HG03097 (cell line): ENCODE measurements around the gene SH2D3C.

Source experiments
- ATAC-seq: cut with Tn5 transposase; IDR thresholded peaks from one replicate; pipeline ENCODE4 v1.9.1; 2021; ENCODE audit not compliant: unreplicated experiment, low FRiP score

SH2D3C gene

DNA sequence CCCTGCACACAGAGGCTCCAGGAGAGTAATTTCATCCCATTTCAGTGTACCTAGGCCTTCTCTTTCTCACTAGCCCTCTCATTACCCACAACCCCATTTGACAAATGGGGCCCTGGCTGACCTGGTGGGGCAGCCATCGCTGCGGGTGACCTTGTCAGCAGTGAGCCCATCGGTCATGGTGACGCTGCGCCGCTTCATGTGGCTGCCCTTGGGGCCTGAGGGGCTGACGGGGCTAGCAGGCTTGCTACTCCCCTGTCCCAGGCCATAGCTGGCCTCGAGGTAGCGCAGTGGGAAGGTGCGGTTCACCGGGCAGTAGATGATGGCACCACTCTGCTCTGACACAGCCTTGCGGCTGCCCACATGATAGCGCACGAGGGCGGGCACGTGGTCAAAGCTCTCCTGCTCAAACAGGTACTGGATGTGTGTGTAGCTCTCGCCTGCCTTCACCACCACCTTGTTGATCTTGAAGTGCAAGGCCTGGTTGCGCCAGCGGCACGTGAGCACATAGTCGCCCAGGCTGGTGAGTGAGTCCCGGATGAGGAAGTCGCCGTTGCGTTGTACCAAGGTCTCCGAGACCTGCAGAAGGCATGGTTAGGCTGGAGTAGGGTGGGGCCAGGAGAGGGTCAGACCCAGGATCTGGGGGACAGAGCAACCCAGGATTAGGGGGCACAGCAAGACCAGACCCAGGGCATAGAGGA lies 29.2 kb downstream of the SH2D3C start:
- ATAC-seq = no peak

DNA sequence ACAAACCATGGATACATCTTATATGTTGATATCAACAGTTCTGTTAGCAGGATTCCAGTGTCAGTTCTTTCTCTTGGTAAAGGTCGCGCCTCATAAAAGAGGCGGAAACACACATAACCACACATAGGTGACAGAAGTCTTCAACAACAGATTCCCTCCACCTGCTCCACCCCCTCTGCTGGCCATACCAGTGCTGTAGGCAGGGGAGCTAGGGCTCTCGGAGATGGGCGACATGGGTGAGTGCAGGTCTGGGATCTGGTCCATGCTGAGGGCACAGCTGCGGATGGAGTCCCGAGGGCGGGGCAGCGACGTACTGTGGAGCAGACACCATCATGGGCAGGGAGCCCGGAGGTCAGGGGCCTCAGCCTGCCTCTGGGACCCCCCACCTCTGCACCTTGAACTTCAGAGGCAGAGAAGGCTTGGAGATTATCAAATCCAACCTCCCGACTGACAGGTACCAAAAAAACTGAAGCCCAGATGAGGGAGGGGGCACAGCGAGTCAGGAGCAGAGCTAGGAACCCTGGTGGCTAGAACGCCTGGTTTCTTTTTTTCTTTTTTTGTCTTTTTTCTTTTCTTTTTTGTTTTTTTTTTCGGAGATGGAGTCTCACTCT lies 31.4 kb downstream of the SH2D3C start:
- ATAC-seq = no peak

DNA sequence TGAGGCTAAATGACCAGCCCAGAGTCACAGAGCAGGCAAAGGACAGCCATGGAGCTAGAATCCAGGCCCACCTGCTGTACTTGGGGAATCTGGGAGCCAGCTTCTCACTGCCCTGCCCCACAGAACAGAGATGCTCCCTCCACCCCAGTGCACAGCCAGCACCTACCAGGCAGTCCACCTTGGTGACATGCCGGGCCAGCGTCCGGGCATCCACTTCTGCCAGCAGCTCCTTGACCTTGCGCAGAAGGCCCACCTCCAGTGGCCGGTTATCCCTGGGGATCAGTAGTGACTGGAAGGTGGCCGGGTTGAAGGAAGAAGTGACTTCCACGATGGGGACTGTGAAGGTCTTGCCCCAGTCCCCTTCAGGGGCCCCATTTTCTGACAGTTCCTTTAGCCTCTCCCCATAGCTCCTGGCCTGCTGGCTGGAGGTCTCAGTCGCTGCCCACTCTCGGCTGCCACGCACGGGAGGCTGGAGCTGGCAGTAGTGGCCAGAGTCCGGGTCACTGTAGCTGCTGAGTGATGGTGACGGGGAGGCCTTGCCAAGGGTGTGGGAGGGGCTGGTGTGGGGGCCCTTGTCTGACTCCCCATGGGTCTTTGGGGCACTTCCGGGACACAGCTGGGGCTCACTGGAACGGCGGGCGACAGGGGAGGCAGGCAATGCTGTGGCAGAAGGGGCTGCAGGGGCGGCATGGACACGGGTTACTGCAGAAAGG lies 33.9 kb downstream of the SH2D3C start:
- no peak for ATAC-seq

DNA sequence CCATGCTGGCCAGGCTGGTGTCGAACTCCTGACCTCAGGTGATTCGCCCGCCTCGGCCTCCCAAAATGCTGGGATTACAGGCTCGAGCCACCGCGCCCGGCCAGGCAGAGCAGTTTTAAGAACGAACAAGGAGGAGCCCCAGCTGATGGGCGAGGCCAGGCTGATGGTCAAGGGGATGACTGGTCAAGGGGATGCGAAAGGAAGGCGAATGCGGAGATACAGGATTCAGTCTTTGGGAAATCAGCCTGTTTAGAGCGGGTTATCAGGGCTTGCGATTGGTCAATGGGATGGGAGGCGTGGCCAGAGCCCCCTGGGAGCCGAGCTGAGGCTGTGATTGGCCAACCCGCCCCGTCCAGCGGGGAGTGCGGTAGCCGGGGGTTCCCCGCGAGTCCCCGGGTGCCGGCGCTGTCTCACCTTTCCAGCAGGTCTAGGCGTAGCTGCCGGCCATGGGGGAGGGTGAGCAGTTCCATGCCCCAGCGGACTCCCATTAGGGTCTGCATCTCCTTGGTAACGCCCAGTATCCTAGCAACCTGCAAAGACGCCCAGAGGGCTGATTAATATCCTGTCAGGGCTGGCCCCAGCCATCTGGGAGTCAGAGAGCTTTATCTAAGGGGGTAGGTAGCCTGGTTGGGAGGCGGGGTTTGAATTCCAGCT lies 35.9 kb downstream of the SH2D3C start:
- ATAC-seq = no peak

DNA sequence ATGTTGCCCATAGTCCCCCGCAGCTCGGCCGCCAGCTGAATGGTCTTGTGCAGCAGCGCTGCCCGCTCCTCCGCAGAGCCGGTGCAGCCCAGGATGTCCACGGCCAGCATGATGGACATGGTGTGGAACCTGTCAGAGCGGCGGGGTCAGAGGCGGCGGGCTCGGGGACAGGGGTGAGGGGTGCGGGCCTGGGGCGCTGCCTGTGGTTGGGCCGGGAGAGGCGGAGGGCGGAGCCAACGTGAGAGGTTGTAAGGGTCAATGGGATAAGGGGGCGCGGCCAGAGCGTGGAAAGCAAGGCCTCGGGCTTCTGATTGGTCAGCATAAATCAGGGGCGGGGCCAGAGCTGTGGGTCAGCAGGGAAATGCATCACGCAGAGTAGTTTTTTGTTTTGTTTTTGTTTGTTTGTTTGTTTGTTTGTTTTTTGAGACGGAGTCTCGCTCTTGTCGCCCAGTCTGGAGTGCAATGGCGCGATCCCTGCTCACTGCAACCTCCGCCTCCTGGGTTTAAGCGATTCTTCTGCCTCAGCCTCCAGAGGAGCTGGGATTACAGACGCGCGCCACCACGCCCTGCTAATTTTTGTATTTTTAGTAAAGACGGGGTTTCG lies 36.5 kb downstream of the SH2D3C start:
- no peak for ATAC-seq

DNA sequence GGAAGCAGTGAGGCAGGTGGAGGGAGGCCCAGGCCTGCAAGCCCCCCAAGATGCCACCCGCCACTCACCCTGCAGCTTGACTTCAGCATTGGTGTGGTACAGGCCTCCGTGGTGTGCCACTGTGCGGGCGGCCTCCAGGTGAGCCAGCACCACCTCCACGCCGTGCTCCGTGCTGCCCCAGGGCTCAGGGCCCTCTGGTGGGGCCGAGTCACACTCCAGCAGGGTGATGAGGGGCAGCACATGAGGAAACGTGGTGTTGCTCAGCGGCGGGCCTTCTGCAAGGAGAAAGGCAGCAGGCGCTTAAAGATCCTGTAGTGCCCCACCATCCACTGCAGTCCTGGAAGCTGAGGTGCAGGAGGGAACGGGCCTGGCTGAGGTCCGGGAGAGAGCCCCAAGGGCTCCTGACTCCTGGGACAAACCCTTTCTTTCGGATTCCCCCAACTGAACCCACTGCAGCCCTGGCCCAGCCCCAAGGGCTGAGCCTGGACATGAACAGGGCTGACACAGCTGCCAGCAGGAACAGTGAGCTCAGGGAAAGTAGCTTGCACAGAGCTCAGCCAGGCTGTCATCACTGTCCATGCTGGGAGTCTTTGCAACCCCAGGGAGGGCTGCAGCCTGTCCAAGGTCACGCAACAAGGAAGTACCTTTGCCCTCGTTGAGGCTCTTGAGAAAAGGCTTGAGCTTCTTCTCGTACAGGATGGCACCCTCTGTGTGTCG lies 38.7 kb downstream of the SH2D3C start:
- no peak for ATAC-seq

DNA sequence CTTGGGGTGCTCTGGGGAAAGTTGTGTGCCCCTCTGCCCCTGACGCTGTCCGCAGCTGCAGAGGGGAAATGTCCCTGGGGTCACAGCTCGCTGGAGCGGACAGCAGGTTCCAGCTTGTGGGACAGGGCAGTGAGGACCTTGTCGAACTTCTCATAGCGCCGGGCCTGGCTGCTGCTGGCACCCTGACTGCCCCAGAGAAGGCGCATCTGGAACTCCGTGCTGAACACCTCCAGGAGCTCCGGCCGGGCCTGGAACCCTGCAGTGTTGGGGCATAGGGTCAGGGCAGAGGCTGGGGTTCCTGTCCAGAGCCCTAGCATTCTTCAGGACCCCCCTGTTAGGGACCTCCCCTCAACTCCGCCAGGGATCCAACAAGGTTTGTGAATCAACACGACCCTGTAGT lies 39.8 kb downstream of the SH2D3C start:
- ATAC-seq = no peak

DNA sequence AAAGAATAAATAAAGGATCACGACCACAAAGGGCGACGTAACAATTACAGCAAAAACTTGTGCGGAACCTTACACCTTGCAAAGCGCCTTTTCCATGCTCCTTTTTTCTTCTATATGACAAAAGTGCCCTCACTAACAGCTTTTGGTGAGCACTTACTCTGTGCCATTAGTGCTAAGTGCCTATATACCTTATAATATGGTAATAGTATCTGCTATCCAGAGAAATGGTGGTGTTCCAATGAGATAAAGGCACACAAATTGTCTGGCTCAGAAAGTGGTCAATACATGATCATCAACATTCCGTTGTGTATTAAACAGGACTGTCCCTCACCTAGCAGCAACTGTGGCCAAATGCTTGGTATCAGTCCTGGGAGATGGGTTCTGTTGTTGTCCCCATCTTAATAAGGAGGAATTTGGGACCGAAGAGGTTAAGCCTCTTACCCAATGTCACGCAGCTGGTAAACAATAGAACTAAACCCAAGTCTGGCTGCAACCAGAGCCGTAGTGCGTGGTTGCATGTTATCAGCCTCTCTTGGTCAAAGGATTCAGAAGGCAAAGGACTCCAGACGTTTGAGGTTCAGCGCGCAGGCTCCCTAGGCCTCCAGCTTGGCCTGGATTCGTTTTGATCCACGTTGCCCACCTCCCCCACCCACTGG lies 42.8 kb downstream of the SH2D3C start:
- peak; percentile 8 for ATAC-seq

DNA sequence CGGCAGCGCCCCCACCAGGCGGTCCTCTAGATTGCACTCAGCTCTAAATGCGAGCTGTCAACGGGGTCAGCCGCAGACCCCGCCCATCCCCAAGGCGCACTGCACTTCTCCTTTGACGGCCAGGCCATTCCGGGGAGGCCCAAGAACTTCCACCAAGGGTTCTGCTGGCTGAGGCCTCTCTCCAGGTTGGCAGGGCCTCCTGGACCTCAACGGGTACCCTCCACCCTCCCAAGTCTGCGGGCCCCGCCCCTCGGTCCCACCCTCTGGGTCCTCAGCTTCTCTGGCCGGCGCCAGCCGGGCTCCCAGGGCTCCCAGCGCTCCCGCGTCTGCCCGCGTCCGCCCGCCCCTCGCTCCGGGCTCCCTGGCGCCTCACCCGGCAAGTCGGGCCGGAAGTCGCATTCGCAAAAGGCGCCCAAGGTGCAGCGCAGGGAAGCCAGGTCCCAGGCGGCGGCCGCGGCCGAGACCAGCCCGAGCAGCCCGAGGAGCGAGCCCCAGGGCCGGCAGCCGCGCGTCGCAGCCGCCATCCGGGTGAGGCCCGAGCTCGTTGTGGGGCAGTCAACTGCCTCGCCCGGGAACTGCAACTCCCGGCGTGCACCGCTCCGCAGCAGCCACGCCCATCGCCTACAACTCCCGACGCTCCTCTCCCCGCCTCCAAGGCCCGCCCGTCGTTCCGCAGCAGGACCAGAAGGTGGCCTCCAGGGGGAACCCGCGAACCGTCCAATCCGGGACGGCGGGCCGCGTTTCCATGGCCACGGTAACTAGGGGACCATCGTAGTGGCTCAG lies 43.5 kb downstream of the SH2D3C start, which contains the start of gene TOR2A:
Gene TOR2A, minus strand, starts transcription at position 548 of the 783 bp plus-strand sequence. Its CDS starts 24 bp downstream, at position 524.
- ATAC-seq = peak; percentile 81

DNA sequence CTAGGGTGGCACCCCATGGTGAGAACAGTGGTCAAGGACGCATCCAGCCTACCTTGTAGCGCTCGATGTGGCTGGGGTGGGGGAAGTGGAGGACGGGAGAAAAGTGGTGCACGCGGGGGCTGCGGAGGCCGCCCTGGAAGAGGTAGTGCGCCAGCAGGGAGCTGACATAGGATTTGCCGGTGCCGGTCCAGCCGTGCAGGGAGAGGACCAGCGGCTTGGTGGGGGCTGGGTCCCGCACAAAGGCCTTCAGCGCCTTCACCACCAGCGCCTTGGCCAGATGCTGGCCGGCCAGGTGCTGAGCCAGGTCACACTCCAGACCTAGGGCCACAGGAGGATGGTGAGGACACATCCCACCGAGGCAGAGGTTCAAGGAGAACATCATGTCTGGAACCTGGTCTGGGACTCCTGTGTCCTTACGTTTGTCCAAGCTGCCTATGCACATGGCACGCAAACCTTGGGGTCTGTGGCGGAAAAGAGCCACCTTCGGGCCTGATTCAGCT lies 44.2 kb downstream of the SH2D3C start:
- peak; percentile 15 for ATAC-seq

DNA sequence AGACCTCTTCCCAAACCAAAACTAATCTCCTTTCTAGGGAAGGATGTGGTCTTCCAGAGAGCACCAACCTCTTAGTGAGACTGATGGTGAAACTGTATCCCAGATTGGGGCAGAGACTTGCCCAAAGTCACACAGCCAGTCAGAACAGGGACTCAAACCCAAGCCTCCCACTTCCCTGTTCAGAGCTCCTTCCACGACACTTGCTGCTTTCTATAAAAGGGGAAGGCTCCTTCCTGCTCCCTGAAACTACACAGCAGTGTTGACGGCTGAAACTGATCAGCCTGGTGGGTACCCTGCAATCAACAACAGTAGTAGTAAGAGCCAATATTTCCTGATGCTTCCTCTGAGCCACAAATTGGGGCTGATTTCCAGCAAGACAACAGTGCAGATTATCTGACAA lies 44.9 kb downstream of the SH2D3C start:
- no peak for ATAC-seq

DNA sequence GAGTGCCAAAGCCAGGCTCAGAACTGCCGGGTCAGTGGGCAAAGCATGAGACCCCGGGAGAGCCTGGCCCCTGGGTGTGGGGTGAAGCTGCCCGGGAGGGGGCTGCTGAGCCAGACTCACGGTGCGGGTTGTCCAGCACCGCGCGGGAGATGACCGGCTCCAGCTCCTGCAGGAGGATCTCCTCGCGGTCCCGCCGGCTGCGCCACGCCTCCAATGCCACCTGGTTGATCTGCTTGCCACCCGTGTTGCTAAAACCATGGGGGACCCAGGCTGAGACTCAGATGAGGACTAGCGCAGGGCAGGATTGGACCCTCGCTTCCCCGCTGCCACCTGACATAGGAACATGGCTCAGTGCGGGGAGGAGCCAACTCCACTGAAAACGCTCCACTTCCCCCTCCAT lies 46.0 kb downstream of the SH2D3C start:
- ATAC-seq = no peak

DNA sequence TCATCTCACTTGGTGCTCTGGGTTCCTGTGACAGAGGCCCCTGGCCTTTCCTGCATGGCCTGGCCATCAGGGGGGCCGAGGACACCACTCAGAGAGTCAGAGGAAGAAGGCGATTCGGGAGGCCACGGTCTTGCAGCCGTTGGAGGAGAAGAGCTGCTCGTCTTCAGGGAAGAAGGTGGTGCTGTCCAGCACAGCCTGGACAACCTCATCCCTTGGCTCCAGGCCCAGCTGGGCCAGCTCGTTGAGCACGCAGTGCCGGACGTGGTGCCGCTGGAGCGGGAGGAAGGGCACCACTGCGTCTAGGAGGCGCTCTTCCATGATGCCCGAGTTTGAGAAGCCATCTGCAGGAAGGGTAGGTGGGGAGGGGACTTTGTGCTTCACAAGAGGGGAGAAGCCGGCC lies 46.5 kb downstream of the SH2D3C start:
- no peak for ATAC-seq

DNA sequence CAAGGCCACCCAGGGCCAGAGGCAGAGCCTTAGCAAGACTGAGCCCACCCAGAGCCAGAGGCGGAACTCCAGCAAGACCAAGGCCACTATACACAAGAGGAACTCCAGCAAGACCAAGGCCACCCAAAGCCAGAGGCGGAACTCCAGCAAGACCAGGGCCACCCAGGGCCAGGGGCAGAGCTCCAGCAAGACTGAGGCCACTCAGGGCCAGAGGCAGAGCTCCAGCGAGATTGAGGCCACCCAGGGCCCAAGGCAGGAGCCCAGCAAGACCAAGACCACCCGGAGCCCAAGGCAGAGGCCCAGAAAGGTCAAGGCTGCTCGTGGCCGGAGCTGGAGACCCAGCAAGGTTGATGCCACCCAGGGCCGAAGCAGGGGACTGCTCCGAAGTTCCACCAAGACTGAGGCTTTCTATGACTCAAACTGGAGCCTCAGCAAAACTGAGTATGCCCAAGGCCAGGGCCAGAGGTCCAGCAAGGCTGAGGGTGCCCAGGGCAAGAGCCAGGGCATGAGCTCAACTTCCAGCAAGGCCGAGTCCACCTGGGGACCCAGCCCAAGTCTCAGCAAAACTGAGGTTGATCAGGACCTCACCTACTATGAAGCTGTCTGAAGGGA lies 47.6 kb downstream of the SH2D3C start:
- no peak for ATAC-seq

DNA sequence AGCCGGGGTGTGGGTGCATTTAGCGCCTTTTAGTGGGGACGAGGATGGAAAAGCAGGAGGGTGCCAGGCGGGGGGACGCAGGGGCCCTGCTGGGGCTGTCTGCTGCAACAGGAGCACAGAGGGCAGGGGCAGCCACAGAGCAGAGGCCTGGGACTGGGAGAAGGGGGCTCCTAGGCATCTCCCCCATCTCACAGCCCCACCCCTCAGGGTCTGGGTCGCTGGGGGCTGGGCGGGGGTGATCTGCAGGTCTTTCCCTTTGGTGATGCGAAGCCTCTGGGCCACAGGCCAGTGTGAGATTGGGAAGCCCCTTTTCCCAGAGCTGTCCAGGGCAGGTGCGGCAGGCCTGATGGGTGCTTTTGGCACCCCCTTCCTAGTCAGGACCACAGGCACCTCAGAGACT lies 48.2 kb downstream of the SH2D3C start:
- ATAC-seq = no peak

DNA sequence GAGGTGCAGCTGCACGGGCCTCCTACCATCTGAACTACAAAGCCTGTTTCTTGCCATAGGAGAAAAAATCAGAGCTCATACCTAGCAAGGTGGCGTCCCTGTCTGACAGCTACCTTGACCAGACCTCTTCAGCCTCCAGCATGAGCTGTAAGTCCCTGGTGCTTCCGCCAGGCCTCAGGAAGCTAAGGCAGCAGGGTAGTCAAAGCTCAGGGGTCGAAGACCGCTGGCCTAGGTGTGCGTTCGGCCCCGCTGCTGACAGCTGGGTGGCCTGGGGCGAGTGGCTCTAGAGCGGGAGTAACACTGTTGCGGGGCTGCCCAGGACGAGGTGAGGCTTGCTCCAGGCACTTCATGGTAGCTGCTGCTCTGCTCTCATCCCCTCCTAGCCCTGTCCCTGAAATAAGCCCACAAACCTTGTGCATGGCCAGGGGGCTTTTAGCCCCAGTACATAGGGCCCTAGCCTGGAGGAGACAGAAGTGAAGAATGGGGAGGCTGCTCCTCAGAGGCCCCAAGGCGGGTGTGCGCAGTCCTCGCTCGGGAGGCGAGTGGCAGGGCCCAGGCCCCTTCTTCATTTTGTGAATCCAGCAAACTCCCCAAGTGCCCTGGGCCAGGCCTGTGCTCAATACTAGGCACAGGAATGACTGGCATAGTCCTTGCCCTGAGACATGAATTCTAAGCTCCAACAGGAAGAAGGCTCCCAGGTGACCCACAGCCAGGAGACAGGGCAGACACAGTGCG lies 48.8 kb downstream of the SH2D3C start:
- no peak for ATAC-seq

DNA sequence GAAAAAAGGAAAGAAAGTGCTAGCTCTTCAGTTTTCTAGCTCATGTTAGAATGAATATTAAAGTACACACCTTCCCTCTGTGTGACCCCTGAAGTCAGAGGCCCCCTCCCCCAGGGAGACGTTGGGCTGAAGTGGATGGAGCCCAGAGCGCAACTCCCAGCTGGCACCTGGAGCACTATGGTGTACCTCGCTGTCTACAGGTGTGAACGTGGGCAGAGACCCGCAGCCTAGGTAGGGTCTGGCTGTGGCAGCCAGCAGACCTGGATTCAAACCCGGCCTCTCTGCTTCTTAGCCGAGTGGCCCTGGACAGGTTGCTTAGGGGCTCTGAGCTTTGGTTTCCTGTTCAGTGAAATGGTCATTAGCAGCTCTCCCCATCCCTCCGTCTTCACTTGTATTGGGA lies 49.7 kb downstream of the SH2D3C start:
- ATAC-seq = no peak

DNA sequence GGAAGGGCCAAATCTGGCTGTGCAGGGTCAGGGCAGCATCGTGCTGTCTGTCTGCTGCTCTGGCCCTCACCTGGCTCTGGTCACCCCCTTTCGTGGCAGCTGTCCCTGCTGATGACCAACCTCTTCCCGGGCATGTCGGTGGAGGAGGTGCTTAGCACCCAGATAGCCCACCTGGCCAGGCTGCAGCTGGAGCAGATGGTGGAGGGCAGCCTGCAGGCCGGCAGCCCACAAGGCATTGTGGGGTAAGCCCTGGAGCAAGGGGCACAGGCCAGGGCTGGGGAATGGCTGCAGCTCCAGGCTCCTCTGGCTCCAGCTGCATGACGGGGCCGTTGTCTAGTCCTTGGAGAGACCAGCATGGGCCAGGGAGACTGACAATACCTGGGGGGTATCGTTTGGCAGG lies 51.6 kb downstream of the SH2D3C start:
- ATAC-seq = no peak
